ENCODE data around the gene TOM1L1.

Gene TOM1L1

DNA sequence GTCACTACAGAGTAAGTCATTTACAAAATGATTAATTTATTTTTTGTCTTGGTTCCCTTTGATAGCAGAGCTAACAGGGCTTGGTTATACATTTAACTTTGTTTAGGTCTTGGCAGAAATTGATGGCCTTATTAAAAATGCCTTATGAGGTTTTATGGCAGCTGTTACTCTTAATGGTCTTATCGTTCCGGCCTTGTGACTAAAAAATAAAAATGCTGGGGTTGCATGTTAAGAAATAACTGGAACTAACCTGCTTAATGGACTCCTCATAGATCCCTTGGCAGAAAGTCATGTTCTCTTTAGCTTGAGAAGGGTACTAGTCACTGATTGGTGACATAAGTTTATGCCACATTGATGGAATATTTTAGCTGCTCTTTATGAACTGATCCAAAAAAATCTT lies 49.5 kb downstream of the TOM1L1 start:
- no peak for DNase-seq

DNA sequence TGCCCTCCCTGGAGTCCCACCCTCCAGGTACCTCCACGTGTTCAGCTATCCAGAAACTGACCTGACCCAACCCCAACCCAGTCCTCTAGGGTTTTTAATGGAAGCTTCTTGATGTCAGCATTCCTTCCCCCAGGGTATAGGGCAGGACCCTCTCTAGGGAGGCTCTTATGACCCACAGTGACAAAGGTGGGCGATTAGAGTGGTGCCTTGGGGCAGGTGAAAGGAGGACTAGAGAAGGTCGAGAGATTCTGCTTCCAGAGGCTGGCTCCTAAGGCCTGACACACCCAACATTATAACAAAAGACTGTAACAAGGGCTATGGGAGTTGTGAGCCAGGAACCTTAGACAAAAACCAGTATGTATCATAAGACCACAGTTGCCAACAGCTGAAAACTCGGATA lies 50.6 kb downstream of the TOM1L1 start:
- DNase-seq = no peak

DNA sequence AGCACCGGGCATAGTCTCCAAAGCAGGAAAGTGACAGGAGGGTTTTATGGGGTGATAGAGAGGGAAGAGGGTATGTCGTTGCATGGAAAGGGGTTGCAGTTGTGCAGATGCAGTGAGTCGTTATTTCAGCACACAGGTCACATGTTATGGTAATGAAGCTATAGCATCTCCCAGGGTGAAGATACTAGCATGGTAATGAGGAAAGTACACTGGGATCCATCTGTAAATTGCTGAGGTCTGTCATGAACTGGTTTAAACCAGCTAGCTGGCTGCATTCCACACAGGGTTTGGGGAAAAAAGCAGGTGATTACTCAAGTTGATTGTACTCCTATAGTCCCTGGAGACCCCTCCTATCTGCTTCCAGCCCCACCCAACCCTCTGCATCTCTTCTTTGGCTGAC lies 56.1 kb downstream of the TOM1L1 start:
- DNase-seq = no peak

DNA sequence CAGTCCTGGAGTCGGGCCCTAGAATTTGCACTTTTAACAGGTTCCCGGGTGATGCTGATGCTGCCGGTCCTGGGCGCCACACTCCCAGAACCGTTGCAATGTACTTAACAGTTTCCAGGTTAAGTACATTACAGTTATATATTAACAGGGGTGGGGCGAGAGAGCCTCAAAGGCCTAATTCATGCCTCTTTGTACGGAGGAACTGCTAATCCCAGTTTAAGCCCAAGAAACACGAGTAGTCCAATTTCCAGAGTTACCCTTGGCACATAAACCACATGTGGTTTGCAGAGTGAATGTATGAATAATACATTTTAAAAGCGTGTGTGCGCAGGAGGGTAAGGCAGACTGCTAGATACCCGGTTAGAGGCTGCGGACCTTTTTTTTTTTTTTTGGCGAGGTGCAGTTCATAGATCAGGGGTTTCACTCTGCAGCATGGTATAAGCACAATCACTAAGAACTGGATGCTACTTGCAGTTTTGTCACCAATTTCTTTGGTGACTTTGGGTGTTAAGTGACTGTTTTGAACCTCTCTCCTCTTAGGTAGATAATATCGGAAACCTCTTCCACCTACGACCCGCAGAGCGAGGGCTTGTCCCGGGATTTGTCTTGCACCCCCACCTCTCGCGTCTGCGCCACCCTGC lies 67.1 kb downstream of the TOM1L1 start:
- DNase-seq = no peak

DNA sequence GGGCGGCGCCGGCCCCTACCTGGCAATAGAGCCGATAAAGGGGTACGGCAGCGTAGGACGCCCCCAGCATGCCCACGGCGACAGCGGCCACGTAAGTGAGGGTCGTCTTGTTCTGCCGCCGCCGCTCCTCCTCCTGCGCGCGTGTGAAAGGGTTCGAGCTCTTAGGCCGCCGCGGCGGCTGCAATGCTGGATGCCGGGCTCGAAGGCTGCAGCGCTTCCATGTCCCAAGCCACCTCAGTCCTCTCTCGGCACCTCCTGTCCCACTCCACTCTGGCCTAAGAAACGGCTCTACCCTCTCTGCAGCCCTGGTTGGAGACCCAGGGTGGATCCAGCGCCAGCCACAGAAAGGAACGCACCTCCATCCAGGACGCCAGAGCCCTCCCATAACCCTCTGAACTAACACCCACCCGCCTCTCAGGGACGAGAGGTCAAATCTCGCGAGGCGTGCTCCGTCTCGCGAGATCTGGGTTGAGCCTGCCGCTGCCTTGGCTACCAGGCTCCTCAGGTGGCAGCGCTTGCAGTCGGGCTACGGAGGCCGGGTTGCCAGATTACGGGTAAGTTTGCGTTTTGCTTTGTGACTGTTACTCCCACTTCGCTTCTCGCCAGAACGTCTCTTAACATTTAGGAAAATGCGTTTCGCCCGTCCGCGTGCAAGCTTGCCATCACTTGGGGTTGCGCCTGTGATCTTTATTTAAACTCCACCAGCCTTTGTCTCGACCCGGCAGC lies 67.8 kb downstream of the TOM1L1 start, which contains the start of the genes COX11 and STXBP4:
Gene COX11, minus strand, starts transcription at position 393 of the 726 bp plus-strand sequence. Its CDS starts 8 bp downstream, at position 385.
Gene STXBP4, plus strand, starts transcription at position 504 of the 726 bp plus-strand sequence. CDS start 17,455 bp downstream, outside the sequence.
- DNase-seq = peak; percentile 92

DNA sequence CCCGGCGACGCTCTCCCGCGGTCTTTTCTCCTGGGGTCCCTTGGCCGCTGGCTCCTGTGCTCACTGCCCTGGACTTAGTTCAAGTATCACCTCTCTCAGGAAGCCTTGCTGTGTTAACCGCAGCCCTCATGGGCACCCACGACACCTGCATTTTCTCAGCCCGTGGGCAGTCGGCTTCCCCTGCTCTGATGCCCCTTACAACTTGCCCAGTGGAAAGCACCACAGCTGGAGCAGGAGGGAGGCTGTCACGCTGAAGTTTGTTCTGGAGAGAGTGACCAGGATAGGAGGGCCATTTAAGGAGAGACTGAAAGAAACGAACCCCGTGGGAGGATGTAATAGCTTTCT lies 68.3 kb downstream of the TOM1L1 start:
- no peak for DNase-seq

DNA sequence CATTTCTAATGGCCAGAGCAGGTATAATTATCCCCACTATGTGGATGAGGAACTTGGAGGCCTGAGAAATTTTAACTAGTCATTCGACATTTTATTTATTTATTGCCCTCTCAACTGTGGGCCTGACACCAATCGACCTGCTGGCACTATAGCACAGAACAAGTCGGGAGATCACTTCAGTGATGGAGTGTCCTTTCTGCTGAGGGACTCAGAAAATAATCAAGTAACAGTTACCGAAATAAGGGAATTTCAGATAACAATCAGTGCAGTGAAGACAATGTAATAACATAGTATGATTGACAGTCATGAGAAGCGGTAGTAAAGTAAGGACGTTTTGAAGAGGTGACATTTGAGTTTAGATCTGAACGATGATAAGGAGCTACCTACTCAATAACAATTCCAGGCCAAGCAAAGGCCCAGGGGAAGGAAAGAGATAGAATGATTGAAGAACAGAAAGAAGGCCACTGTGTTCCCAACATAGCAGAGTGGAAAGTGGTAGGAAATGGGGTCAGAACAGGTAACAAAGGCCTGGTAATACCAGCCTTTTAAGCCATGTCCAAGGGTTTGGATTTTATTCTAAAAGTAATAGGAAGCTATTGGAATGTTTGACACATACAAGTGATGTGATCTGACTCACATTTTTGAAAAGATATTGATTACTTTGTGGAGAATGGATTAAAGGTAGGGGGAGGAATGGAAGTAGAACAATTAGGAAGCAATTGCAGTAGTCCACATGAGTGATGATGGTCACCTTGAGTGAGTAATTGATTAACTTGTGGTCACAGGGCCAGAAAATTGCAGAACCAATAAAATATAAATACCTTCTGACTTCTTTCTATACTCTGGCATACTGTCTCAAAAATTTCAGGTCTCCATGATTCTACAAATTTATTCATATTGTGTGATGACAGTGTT lies 69.3 kb downstream of the TOM1L1 start:
- DNase-seq = no peak

DNA sequence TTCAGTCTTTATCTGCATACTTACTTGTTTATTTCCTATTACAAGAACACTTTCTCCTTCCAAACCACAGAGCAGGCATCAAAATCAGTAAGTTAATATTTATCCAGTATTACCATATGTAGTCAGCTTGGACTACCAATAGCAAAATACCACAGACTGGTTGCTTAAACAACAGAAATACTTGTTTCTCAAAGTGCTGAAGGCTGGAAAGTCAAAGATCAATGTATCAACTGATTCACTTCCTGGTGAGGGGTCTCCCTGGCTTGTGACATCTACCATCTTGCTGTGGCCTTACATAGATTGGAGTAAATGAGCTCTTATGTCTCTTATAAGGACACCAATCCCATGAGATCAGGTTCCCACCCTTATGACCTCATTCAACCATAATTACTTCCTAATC lies 70.5 kb downstream of the TOM1L1 start:
- no peak for DNase-seq

DNA sequence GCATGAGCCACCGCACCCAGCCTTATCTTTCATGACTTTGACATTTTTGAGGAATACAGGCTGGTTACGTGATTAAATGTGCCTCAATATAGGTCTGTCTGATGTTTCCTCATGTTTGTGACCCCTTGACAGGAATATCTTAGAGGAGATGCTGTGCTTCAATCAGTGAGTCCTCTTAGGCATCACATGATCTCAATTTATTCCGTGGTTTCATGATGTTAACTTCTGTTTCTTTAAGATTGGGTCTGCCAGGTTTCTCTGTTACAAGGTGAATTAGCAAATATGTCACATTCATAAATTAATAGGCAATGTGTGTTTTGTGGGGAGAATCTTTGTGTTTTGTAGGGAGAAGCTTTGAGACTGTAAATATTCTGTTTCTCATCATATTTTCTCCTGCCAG lies 71.2 kb downstream of the TOM1L1 start:
- no peak for DNase-seq

DNA sequence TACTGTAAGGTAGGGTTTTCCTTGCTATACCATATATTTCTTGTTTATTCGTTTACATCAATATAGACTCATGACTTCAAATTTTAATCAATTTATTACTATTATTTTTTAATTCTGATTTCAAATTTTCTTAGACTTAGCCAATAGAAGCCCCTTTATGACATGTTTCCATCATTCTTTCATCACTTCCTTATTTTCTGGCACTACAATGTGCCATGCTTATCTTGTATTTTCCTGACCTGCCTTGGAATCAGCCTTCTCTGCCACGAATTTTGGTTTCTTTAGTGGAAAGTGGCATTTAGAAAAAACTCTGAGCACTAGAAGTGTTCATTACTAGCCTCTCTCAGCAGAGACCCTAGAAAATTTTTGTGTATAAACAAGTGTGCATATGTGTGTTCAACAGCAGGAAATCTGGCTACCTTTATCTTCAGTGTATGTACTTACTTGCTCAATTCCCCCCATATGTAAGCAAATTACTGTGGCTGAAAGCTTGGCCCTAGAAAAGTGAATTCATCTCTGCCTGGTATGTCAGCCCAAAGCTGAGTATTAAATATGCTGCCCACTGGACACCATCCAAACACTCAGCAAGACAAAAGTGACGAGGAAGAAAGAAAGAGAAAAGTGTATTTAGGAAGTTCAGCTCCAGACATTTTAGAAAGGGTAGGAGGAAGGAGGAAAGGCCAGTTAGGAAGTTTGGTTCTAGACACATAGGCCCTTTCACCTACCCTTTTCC lies 71.9 kb downstream of the TOM1L1 start:
- DNase-seq = no peak

DNA sequence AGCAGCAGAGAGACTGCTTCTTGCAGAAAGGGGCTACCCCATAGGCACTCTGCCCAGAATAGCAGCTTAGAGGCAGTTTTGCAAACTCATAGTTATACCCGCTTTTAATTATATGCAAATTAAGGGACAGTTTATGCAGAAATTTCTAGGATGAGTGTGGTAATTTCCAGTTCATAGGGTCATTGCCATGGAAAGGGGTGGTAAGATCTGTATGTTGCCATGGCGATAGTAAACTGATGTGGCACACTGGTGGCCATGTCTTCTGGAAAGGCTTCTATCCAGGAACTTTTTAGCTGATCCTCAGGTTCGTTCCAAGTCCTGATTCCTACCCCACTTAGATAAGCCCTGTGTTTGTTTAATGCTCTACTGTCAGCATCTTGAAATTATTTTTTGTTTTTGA lies 74.1 kb downstream of the TOM1L1 start:
- DNase-seq = no peak

DNA sequence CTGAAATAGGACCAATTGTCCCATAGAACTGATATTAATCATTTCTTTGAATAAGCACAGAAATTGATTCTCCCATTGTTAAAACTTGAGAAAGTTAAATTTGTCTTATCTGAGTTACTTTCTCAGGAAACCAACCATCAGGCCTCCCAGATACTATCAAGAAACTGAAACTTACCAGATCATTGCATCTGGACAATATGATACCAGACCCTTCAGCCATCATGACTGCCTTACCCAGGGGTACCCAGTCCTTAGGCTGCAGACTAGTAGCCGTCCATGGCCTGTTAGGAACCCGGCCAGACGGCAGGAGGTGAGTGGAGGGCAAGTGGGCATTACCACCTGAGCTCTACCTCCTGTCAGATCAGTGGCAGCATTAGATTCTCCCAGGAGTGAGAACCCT lies 75.7 kb downstream of the TOM1L1 start:
- DNase-seq = no peak

DNA sequence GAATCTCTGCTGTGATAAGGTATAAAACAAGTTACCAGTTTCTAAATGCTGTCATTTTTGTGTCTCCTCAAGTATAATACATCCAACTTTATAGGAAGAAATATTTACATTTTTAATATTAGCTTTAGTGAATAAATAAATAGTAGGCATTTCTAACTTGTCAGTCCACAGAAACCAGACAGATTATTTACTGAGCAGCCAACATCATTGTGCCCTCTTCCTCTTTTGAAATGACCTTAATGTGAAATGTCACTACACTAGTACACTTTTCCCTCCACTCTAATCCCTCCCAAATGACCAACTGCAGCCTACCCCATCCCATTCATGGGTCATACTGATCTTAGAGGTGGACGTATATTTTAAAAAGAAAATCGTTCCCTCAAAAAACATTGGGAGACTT lies 77.1 kb downstream of the TOM1L1 start:
- no peak for DNase-seq

DNA sequence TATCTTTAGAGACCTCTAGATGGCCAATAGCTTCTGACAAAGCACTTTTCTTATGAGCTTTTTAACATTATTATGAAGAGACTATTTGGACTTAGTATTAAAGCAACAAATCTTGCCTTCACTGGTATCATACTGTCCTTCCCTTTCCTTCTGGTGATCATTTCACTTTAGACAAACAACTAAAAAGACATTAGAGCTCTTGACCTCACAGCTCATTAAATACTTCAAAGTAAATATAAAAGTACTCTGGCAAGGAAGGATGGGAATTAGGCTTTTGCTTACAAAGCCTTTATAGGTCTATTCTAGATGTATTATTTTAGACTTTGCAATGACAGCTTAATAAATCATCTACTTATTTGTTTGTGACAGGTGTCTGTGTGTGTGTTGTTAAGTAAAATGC lies 79.0 kb downstream of the TOM1L1 start:
- no peak for DNase-seq

DNA sequence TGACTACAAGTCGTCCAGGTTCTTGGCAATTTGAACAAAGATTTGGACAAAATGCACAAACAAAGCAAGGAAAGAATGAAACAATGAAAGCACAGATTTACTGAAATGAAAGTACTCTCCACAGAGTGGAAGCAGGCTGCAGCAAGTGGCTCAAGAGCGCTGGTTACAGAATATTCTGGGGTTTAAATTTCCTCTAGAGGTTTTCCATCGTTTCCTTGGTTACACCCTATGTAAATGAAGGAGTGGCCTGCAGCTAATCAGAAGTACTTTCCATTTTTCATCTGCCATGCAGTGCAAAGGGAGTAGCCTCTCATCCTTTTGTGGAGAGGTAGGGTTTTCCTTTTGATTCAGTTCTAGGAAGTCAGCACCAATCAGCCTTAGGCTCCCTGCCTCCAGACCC lies 79.7 kb downstream of the TOM1L1 start:
- no peak for DNase-seq

DNA sequence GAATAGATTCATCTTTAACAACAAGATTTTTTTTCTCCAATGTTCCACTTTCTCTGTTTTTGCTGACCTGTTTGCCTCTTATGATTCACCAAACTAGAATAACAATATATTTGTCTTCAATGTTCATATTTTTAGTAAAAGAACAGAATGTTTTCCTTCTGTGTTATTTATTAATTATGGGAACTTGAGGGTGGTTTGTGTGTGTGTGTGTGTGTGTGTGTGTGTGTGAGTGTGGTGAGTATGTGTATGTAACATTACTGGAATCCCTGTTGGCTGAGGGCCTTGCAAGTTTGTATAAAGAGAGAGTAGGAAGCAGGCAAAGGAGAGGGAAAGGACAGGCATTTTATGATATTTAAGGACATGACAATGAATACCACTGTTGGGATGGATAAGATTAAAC lies 81.7 kb downstream of the TOM1L1 start:
- DNase-seq = no peak

DNA sequence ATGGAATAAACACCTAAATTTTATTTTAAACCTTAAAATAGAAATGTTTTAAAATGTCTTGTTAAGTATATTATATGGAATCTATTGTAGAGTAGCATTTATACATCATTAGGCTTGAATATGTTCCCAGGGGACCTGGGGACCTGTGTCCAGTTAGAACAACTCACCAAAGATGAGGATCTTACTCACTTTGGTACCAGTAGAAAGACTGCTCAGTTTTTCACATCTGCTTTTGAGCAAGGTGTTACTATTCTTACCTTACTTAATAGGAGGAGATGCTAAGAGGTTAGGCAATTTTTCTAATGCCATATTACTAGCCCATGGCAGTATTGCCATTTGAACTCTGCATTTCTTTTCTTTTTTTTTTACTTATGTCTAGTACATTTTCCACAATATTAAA lies 82.6 kb downstream of the TOM1L1 start:
- no peak for DNase-seq

DNA sequence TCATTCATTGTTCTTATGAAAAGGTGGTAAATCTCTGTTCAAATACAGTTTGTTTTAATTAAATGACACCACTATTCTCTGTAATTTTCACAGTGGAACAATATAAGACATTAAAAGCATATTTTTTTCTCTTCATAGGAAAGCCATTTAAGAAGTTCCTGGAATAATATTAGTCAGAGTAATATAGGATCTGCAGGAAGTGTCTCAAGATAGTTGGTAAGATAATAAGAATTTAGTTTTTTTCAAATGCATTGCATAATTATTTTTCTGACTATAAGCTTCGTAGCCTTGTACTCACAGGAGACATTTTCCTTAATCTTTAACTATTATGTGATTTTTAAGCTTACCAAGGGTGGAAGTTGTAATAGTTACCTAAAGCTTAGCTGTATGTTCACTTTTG lies 84.8 kb downstream of the TOM1L1 start:
- no peak for DNase-seq

DNA sequence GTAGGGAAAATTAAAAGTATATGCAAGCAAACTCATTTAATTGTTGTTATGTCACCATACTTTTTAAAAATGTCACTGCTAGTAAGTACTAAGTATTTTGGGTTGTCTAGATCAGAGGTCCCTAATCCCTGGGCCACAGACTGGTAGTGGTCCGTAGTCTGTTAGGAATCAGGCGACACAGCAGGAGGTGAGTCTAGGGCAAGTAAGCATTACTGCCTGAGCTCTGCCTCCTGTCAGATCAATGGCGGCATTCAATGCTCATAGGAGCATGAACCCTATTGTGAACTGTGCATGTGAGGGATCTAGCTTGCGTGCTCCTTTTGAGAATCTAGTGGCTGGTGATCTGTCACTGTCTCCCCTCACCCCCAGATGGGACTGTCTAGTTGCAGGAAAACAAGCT lies 89.5 kb downstream of the TOM1L1 start:
- DNase-seq = no peak

DNA sequence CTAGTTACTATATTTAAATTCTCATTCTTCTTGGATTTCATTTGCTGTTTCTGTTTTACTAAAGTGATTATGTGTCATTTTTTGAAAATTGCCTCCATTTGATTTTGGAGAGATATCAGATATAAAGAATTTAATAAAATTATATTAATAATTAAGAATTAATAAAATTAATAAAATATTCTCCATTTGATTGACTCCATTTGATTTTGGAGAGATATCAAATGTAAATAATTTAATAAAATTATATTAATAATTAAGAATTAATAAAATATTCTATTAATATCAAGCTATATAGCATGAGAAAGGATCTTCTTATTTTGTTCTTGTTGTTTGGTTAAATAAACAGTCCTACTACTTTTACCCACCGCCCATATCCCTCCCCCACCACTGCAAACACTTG lies 90.9 kb downstream of the TOM1L1 start:
- no peak for DNase-seq

DNA sequence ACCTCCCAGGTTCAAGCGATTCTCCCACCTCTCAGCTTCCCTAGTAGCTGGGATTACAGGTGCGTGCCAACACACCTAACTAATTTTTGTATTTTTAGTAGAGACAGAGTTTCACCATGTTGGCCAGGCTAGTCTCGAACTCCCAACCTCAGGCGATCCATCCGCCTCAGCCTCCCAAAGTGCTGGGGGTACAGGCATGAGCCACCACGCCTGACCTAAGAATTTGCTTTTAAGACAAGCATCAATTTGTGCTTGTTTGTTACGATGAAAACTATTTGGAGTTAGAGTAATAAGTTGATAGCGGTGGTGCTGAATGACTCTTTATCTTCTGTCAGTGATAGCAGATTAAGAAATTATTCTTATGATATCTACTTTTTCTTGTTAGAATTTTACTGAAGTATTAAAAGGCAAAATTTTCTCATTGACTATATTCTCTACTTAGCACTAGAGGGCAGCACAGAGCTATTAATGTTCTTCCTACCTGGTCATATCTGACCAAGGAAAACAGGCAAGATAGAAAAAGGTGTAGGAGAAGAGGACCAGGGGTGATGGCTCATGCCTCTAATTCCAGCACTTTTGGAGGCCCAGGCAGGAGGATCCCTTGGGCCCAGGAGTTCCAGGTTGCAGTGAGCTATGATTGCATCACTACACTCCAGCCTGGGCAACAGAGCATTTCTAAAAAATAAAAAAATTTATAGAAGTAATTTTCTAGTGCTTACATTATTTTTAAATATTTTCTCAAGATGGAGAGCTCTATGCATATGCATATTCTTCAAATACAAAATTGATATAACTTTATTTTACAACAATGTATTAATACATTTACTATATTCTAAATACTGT lies 92.4 kb downstream of the TOM1L1 start:
- peak; percentile 37 for DNase-seq

DNA sequence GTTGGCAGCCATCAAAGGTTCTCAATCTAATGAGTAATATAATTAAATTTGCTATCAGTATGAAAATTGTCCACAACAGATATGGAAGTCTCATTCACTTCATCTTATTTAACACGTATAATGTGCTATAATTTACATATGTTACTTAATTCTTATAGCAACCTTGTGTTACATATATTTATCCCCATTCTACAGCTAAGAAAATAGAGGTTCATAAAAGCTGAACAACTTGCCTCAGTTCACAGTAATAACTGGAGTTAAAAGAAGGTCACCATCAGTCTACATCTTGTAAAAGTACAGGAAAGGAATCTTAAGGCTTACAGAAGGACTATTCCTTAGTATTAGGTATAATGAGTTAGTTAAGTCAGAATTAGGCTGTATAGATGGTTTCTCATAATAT lies 95.8 kb downstream of the TOM1L1 start:
- no peak for DNase-seq
